HG03342 (cell line): Measurements from ENCODE around the gene FAM20C.
"Not testable (repeated sequence)": the region's sequence is repeated elsewhere in the genome, so short reads cannot be mapped to it uniquely, and the experiment has no call there.

ENCODE experiments used
- ATAC-seq: cut with Tn5 transposase; IDR thresholded peaks from one replicate; pipeline ENCODE4 v1.9.1; 2021; ENCODE audit warnings: mild to moderate bottlenecking, moderate library complexity; ENCODE audit not compliant: unreplicated experiment

FAM20C gene

DNA sequence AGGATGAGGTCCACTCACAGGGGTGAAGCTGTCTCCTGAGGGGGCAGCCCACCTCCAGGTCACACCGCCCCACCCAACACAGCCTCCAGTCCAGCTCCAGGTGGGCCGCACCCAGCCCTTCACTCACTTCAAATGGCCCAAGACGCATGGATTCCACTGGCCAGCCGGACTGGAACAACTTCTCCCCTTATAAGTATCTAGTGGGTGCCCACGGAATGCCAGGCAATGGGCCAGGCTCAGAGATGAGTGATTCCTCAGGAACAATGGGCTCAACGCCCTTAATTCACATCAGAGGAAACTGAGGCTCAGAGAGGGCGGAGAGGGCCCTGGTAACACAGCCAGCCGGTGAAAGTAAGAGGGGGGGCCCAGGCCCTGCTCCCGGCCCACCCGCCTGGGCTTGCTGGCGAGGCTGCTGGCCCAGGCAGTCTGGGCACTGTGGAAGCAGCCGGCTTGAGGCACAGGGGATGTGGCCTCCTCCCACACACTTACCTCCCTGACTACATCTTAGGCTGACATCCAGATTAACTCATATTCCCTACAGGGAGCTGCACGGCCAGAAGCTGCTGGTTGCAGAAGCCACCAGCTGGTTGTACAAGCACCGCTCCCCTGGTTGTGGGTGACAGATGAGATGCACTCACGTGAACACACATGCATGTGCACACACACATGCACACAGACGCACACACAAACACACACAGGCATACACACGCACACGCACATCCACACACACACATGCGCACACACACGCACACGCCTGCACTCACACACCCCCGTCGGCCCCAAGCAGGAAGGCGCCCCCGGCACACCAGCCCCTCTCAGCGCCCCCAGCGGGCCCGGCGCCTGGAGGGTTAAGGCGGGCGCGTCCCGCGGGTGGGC, 1.0 kb upstream of the FAM20C start:
- ATAC-seq = no peak

DNA sequence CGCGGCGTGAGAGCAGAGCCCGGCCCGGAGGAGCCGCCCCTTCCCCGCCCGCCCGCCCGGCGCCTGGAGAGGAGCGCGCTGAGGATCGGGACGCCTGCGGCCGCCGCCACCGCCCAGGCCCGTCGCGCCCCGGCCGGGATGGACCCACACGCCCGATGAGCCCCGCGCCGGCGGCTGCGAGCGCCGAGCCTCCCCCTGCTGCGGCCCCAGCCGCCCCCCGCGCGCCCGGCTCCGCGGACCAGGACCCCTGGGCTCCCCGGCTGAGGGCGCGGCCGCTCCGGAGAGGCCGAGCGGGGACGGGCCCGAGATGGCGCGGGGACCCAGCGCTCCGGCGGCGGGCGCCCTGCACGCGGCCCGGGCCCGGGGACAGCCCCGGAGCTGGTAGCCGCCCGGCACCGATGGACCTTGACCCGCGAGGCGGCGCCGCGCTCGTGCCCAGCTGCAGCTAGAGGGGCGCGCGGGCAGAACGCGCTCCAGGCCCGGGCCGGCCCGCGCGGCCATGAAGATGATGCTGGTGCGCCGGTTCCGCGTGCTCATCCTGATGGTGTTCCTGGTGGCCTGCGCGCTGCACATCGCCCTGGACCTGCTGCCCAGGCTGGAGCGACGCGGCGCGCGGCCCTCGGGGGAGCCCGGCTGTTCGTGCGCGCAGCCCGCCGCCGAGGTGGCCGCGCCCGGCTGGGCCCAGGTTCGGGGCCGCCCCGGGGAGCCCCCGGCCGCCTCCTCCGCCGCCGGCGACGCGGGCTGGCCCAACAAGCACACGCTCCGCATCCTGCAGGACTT, 520 bp downstream of the FAM20C start:
- ATAC-seq = no peak

DNA sequence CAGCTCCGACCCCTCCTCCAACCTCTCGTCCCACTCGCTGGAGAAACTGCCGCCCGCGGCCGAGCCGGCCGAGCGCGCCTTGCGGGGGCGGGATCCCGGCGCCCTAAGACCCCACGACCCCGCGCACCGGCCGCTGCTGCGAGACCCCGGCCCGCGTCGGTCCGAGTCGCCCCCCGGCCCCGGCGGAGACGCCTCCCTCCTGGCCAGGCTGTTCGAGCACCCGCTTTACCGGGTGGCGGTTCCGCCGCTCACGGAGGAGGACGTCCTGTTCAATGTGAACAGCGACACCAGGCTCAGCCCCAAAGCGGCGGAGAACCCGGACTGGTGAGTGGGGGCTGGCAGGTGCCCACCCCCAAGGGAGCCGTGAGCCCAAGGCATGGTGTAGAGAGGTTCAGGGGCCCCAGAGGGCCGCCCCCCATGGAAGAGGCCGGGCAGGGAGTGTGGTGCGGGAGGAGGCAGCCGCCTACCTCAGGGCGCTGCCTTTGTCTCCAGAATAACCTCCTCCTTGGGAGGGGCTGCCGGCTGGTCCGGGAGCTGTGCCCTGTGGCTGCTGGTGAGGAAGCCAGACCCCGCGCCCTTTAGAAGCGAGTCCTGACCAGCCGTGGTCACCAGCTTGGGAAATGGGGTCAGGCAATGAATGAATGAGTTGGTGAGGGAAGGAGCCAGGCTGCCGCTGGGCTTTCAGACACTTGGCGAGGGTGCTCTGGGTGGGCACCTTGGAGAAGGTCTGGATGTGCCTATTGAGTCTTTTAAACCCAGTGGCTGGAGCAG, 1.3 kb downstream of the FAM20C start:
- ATAC-seq = no peak

DNA sequence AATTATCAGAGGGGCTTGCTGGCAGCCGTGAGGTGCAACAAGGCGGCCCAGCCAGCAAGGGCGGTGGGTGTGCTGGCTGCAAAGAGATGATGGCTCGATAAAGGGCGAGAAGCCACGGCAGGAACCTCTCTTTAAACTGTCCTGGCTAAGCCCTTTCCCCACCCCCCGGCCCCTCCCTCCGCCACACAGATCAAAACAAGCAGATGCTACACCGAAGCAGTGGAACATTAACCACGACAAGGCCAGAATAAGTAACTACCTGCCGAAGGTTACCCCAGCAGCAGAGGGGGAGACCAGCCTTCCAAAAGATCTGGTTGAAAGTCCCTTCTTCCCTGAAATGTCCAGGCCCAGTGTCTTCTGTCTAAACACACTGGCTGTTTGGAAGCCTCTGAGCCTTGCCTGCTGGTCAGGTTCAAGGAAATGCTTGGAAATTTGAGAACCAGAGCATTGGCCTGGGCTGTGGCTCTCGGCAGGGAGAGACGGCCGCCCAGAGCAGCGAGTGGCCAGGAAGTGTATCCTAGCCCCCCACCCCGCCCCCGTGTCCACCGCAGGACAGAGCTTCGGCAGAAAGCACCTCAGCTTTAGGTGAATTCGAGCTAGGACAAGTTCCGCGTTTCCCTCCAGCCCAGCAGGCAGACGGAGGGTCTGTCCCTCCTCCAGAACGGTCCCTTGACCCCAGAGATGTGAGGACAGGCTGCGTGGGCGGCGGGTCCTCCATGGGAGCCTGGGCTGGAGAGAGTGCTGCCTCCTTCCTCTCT, 2.1 kb downstream of the FAM20C start:
- ATAC-seq = no peak

DNA sequence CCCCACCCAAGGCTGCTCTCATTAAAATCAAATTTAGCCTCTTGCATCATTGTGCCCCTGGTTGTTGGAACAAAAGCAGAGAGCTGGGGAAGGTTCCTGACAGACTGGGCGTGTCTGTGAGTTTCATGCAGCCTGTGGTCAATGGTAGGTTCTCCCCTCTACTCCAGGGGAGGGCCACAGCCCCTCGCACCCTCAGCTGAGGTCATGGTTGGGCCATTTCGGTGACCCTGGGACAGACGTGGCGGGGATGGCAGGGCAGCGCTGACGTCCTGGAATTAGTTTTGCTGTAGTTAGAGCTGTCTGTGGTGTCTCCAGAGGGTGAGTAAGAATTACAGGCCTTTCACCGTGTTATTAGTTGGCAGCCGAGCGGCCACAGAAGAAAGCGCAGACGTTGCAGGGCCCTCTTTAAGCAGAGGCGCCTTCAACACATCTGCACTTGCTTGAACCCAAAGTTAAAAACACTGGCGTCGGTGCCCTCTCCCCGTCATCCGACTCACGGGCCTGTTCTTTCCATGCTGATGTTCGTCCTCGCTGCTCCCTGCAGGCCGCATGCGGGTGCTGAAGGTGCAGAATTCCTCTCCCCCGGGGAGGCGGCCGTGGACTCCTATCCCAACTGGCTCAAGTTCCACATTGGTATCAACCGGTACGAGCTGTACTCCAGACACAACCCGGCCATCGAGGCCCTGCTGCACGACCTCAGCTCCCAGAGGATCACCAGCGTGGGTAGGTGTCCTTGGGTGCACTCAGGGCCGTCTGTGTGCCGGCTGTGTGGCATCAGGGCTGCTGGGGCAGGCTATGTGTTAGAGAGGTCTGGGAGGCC, 2.8 kb downstream of the FAM20C start:
- ATAC-seq = no peak

DNA sequence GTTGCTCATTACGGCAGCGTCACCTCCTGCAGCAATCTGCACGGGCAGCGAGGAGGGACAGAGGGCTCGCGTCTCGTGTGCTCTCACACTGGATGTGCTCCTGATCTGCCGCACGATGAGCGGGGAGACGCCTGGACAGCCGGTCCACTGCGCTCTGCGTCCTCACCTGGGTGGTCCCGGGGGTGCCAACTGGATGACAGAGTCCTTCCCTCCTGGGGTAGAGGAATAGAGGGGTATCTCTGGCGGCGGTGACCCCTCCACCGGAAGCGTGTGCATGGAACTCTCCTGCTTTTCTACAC, 3.4 kb downstream of the FAM20C start:
- no peak for ATAC-seq

DNA sequence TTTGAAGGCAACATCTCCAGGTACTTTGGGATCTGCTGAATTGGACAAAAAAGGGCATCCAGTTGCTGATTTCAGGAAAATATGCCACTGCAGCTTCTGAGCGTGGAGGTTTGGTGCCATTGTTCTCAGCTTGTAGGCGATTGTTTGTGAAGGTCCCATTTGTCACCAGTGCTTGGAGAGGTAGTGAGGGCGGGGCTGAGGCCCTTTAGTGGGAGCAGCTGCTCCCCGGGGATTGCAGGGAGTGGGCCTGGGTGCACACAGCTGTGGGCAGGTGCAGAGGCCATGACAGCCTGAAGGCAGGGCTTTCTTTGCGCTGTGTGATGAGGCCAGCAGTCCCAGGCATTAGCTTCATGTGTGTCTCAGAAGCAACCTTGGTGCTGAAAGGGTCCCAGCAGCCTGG, 3.9 kb downstream of the FAM20C start:
- no peak for ATAC-seq

DNA sequence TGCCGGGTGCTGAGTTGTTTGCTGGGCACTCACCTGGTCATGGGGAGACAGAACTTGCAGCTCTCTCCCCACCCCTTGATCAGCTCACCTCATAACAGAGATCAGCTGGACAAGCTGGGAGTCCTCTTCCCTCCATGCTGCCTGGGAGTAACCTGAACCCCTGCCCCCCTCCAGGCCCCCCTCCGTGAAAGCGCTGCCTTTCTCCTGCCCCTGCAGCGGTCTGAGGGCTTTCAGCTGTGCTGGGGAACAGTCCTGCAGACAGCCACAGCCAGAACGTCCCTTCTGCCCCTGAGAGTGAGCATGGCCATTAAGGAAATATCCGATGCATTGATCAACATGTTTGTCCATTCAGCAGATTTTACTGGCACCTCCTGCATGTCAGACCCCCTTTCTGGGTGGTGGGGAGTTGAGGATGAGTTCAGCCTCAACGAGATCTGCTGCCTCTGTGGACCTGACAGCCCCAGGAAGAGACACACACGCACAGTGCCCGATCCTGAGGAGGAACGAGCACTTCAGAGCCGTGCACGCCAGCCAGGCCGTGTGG, 4.5 kb downstream of the FAM20C start:
- no peak for ATAC-seq

DNA sequence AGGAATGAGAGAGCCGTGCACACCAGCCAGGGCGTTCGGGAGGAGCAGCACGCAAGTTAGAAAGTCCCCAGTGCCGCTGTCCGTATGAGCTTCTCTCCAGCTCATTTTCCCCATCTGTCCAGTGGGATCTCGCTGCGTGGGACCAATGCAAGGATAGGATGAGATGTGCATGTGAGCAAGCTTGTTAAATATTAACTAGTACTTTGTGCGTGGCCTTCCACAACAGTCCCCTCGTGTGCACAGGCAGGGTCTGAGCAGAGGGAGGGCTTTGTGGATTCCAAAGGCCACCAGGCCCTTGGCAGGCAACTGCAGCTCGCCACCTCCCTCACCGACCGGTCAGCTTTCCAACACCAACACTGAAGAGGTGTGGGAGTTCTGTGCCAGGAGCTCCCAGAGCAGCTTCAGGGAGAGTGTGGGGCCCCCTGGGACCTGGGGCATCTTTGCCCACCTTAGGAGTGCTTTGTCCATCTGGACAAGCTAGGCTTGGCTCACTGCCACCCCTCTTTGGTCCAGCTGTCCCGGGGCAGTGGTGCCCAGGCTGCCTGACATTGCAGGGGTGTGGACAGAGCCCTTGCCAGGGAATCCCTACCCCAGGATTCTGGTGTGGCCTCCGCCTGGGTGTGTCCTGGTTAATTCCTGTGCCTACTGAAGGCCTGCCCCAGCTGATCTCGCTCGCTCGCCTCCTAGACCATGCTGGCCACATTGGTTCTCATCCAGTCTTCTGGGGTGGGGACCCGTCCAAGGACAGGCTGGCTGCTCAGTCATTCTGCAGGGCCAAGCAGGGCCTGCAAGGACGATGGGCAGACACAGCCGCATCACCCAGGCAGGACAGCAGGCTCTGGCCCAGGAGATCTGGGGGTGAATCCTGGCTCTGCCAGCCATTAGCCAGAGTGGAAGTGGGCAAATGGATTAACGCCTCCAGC, 5.3 kb downstream of the FAM20C start:
- ATAC-seq = no peak

DNA sequence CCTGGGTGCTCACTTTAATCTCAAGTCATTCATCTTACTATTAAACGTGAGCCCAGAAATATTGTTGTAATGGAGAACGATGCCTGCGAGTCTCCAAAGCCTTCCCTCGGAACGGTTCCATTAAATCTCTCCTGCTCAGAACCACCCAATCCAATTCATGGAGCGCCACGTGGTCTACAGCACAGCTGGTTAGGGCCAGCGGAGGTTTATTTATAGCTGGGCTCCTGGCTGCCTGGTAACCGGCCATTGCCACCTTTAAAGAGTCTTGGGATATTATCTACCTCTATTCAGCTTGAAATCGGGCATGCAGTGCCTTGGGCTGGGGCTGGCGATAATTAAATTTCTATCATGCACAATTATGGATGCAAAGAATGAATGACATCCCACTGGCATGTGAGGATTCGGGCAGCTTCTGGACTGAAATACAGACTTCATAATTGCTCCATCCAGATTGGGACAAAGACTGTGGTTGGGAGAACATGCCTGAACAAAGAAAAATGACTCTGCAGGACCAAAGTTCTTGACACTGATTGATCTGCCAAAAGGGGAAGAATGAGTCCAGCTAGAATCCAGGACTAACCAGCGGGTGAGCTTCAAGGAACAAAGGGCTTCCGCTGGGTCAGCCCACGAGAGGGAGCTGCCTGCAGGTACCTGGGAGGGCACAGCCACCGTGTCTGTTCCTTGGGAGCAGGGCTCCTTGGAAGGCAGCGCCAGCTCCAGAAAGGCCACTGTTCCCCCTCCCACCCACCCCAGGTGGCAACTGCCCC, 7.3 kb downstream of the FAM20C start:
- no peak for ATAC-seq

DNA sequence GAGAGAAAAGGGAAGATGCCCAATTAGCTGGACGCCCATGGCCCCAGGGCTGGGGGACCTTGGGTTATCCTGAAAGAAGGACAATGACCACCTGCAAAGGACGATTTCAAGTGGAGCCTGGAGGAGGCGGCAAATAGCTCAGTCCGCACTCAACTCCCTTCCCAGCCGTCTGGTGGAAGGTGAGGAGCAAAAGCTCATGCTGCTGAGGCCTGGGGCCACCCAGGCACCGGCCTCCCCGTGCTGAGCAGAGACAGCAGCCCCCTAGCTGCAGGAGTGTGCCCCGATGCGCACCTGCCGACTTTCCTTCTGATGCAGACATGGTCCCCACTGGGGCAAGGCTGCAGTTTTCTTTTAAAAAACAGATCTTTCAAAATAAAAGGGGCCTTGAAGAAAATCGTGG, 7.9 kb downstream of the FAM20C start:
- ATAC-seq = no peak

DNA sequence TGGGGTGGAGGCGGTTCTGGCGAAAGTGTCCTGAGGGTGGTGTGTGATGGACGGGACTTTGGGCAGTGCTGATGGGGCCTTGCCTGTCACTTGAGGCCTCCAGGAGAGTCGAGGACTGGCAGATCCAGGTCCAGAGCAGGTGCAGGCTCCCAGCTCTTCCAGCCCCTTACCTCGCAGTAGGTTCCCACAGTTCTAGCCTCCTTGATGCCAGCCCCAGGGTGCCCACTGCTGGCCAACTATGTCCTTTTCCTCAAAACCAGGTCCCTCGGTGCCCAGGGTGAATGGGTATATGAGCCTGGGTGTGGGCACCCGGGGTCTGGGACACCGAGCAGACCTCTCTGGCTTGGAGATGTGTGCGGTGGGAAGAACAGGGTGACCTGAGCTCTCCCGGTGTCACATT, 8.3 kb downstream of the FAM20C start:
- no peak for ATAC-seq

DNA sequence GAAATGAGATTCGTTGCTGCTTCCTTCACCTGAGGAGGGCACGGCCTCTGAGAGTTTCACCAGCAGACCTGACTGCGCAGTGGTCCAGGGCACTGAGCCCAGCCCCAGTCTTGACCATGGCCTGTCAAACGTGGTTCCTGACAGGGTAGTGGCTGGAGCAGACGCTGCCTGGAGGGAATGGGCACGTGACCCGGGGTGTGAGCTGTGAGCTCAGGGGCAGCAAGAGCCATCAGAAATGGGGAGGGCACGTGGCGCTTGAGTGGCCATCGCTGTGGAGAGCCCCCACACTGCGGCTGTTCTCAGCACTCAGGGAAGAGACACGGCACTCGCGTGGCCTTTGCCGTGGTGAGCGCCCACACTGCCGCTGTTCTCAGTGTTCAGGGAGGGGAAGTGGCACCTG, 12.0 kb downstream of the FAM20C start:
- ATAC-seq = no peak

DNA sequence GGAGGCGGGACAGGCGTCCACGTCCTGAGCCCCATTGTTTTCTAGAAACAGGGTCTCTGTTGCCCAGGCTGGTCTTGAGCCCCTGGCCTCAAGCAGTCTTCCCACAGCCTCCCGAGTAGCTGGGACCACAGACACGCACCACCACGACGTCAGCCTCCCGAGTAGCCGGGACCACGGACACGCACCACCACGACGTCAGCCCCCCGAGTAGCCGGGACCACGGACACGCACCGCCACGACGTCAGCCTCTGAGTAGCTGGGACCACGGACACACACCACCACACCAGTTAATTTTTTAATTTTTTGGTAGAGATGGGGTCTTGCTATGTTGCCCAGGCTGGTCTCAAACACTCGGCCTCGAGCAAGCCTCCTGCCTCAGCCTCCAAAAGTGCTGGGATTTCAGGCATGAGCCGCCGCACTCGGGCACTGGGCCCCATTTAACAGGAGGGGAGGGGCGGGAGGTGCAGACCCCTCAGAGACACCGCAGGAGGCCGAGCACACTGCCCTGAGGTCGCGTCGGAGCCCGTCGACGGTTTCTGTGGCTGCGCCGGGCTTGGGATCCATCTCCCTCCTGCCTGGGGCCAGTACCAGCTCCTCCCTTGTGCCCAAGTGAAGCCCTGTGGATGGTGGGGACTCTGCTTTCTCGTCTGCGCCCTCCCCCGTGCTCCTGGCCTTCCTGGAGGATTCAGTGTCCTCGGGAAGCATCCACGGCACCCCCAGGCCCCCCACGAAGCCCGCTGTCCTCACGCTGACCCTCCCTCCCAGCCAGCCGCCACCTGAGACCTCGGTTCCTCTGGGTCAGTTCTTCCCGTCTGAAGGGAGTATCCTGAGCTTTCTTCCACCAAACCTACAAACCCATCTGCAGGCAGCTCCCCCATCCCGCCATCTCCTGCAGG, 13.0 kb downstream of the FAM20C start:
- ATAC-seq = no peak

DNA sequence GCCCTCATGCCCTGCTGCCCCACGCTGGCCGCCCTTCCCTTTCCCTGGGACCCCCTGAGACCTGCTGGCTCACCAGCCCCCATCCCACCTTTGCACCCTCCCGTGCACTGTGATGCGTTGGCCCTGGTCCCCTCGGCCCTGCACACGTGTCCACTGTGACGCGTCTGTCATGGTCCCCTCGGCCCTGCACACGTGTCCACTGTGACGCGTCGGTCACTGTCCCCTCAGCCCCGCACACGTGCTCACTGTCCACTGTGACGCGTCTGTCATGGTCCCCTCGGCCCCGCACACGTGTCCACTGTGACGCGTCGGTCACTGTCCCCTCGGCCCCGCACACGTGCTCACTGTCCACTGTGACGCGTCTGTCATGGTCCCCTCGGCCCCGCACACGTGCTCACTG, 14.0 kb downstream of the FAM20C start:
- not testable (repeated sequence) for ATAC-seq

DNA sequence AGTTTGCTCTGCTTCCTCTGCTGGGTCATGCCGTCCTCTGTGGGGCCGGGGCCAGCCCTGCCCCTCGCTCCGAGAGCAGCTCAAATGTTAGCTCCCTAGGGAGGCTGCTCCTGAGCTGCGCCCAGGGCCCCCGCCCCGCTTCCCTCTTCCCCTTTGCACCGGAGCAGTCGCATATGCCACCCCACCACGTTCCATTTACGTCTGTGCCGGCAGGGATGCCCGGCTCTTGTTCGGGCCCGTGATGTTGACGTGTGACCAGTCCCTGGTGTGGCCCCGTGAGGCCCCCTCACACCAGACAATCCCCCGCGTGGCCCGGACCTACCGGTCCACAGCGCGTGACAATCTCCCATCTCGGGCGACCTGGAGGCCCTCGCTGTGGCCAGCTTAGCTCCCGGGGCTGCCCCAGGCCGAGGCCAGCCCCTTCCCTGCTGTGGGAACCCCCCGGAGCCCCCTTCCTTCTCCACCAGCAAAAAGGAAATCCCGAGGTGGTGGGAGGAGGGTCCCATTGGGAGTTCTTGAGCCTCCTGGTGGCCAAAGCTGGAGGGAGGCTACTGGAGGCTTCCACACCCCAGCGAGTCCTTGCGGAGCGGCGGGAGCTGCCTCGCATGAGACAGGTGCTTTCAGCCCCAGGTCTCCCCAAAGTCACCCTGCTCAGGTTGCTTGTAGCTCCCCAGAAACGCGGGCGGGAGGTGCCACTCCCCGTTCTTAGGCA, 15.2 kb downstream of the FAM20C start:
- no peak for ATAC-seq
